GM23338 (cell line): ENCODE measurements around the gene CDKN2A. TPM values are rescaled to one million over a fixed set of nuclear protein-coding genes. Genes with fewer than 3 reads are reported as not detected.

Source experiments
- ATAC-seq: fragments of 200-7000 bp; cut with Tn5 transposase; 3 replicates; pipeline ENCODE4 v1.9.1; 2020
- DNase-seq: peaks from one replicate; pipeline ENCODE4 v3.0.0-alpha.2; 2015; ENCODE audit warnings: low spot score
- H2AFZ ChIP-seq: fragments of 200-600 bp; sonication (generic); 2 replicates; pipeline ENCODE4 v1.8.0; 2016; ENCODE audit warnings: antibody characterized with exemption, mild to moderate bottlenecking, moderate library complexity
- H3F3A ChIP-seq: fragments of 200-600 bp; sonication (generic); replicated peaks from 2 replicates; pipeline ENCODE4 v1.8.0; 2017; ENCODE audit warnings: antibody characterized with exemption, mixed run types, low read depth
- H3K27ac ChIP-seq: fragments of 200-600 bp; sonication (generic); 2 replicates; pipeline ENCODE4 v1.6.1; 2016; ENCODE audit warnings: low read depth
- H3K27me3 ChIP-seq: fragments of 200-600 bp; sonication (generic); 2 replicates; pipeline ENCODE4 v1.8.0; 2016; ENCODE audit warnings: mild to moderate bottlenecking, mixed run types, moderate library complexity; ENCODE audit not compliant: insufficient read depth
- H3K36me3 ChIP-seq: fragments of 200-600 bp; sonication (generic); 2 replicates; pipeline ENCODE4 v1.8.0; 2016; ENCODE audit warnings: mild to moderate bottlenecking; ENCODE audit not compliant: insufficient read depth
- H3K4me1 ChIP-seq: fragments of 200-600 bp; sonication (generic); 2 replicates; pipeline ENCODE4 v1.8.0; 2016; ENCODE audit warnings: mild to moderate bottlenecking, moderate library complexity; ENCODE audit not compliant: insufficient read depth
- H3K4me2 ChIP-seq: fragments of 200-600 bp; sonication (generic); 2 replicates; pipeline ENCODE4 v1.7.1; 2017; ENCODE audit warnings: mixed run types
- H3K4me3 ChIP-seq: fragments of 200-600 bp; sonication (generic); 2 replicates; pipeline ENCODE4 v1.6.1; 2016; ENCODE audit warnings: mixed run types
- H3K79me2 ChIP-seq: fragments of 200-600 bp; sonication (generic); replicated peaks from 2 replicates; pipeline ENCODE4 v1.8.0; 2017; ENCODE audit warnings: mild to moderate bottlenecking; ENCODE audit not compliant: insufficient read depth
- H3K9me2 ChIP-seq: fragments of 200-600 bp; sonication (generic); 2 replicates; pipeline ENCODE4 v1.8.0; 2017; ENCODE audit not compliant: insufficient read depth
- H4K20me1 ChIP-seq: fragments of 200-600 bp; sonication (generic); replicated peaks from 2 replicates; pipeline ENCODE4 v1.8.0; 2017; ENCODE audit warnings: mild to moderate bottlenecking; ENCODE audit not compliant: insufficient read depth
- H3K27ac Mint-ChIP-seq: 2 replicates; pipeline ENCODE4 v1.8.0; 2020; ENCODE audit warnings: inconsistent platforms, mild to moderate bottlenecking, moderate library complexity, mixed read lengths
- H3K27me3 Mint-ChIP-seq: 3 replicates; pipeline ENCODE4 v1.8.0; 2022; ENCODE audit warnings: low read depth, mild to moderate bottlenecking, moderate library complexity, mixed read lengths, inconsistent platforms; ENCODE audit not compliant: insufficient read depth, poor library complexity
- H3K36me3 Mint-ChIP-seq: 3 replicates; pipeline ENCODE4 v1.8.0; 2021; ENCODE audit warnings: low read depth, mild to moderate bottlenecking, inconsistent platforms, moderate library complexity, mixed read lengths
- H3K4me1 Mint-ChIP-seq: 3 replicates; pipeline ENCODE4 v1.8.0; 2020; ENCODE audit warnings: mild to moderate bottlenecking, inconsistent platforms, mixed read lengths
- H3K4me3 Mint-ChIP-seq: 3 replicates; pipeline ENCODE4 v1.8.0; 2021; ENCODE audit warnings: moderate library complexity, mild to moderate bottlenecking, inconsistent platforms, mixed read lengths
- H3K9me3 Mint-ChIP-seq: 3 replicates; pipeline ENCODE4 v1.8.0; 2020; ENCODE audit warnings: moderate library complexity, mild to moderate bottlenecking, inconsistent platforms, mixed read lengths
- CREB1 ChIP-seq: fragments of 250-450 bp; sonication (Bioruptor Pico); IDR thresholded peaks from 2 replicates; pipeline ENCODE4 v1.5.0; 2020; ENCODE audit warnings: low read depth, mild to moderate bottlenecking, moderate library complexity
- CTCF ChIP-seq, 2 experiments: fragments of 200-600 bp in 1 of 2; sonication (generic) in 1 of 2; conservative IDR thresholded peaks; 2 replicates each; pipeline versions ENCODE4 v1.5.1 to v1.6.1; 2016 to 2017; ENCODE audit warnings: antibody characterized with exemption in 2 of 2, low read depth in 2 of 2, mild to moderate bottlenecking in 2 of 2, moderate library complexity in 1 of 2
- ETS1 ChIP-seq: IDR thresholded peaks from 2 replicates; pipeline ENCODE4 v1.6.1; 2016; ENCODE audit warnings: antibody characterized with exemption
- EZH2 ChIP-seq: fragments of 200-600 bp; sonication (generic); IDR thresholded peaks from one replicate; pipeline ENCODE4 v1.8.0; 2017; ENCODE audit warnings: antibody characterized with exemption, mild to moderate bottlenecking, low read depth; ENCODE audit not compliant: unreplicated experiment
- EZH2phosphoT487 ChIP-seq: fragments of 200-600 bp; sonication (generic); IDR thresholded peaks from one replicate; pipeline ENCODE4 v1.8.1; 2018; ENCODE audit warnings: antibody characterized with exemption; ENCODE audit not compliant: unreplicated experiment
- NANOG ChIP-seq: IDR thresholded peaks from 2 replicates; pipeline ENCODE4 v1.6.1; 2016; ENCODE audit warnings: antibody characterized with exemption, borderline replicate concordance
- POLR2AphosphoS5 ChIP-seq: IDR thresholded peaks from 2 replicates; pipeline ENCODE4 v1.6.1; 2016; ENCODE audit warnings: antibody characterized with exemption, low read depth
- REST ChIP-seq: IDR thresholded peaks from one replicate; pipeline ENCODE4 v1.6.1; 2018; ENCODE audit warnings: antibody characterized with exemption; ENCODE audit not compliant: unreplicated experiment
- STAT1 ChIP-seq: IDR thresholded peaks from one replicate; pipeline ENCODE4 v1.6.1; 2016; ENCODE audit warnings: antibody characterized with exemption; ENCODE audit not compliant: unreplicated experiment
- ZNF114 ChIP-seq: fragments of 250-450 bp; sonication (Bioruptor Pico); IDR thresholded peaks from 2 replicates; pipeline ENCODE4 v1.5.0; 2020; ENCODE audit warnings: mild to moderate bottlenecking, moderate library complexity
- ZNF331 ChIP-seq: fragments of 250-450 bp; sonication (Bioruptor Pico); IDR thresholded peaks from 2 replicates; pipeline ENCODE4 v1.5.0; 2020; ENCODE audit warnings: low read depth, mild to moderate bottlenecking, moderate library complexity
- long read RNA-seq: library from polyadenylated mRNA; unstranded; transcript quantifications from one replicate; pipeline ENCODE4 v2.0.0, GENCODE V29; 2020; ENCODE audit not compliant: unreplicated experiment
- polyA plus RNA-seq: library from polyadenylated mRNA; unstranded; fragments of >200 nt; fragmentation: Nextera tagmentation; extraction: Ambion mirVana; gene quantifications from 2 replicates; pipeline ENCODE4 v1.2.1, GENCODE V29; 2016
- total RNA-seq: library from RNA; depleted of rRNA; stranded (reverse); fragments of >200 nt; shearing (Covaris generic); gene quantifications from 2 replicates; pipeline ENCODE4 v1.2.3, GENCODE V29; 2014; rRNA removed

The CDKN2A gene
- total RNA-seq, result 0.87 and 4.0 TPM in 2 replicates
- 1.2 and 2.7 TPM in 2 replicates for polyA plus RNA-seq
- long read RNA-seq, result 0 reads

GRCh38 chr9:21993893-21994555 lies at the start of gene CDKN2A:
Gene CDKN2A (minus strand): TSS chr9:21994392.
- TF ChIP-seq EZH2, result peak; percentile 90
- TF ChIP-seq EZH2phosphoT487, result peak; percentile 84
- TF ChIP-seq CREB1 (CRISPR knock-in tag), result no peak
- no peaks in the 10 kb centered on the region for H3K9me2 ChIP-seq
- peaks cover 17% of the 10 kb centered on the region for H4K20me1 ChIP-seq
- 0 out of 3 replicates have a peak, but pooled peaks cover 3% of the 10 kb centered on the region for H3K9me3 Mint-ChIP-seq
- peak within 1 kb of the TSS; percentile 93 for H3K4me2 ChIP-seq
- peaks cover 27% of the 10 kb centered on the region for H3F3A ChIP-seq
- peak within 1 kb of the TSS; percentile 77 for H3K4me3 ChIP-seq
- H3K27ac Mint-ChIP-seq, result no peak within 1 kb of the TSS
- H3K79me2 ChIP-seq, result no peaks in the 10 kb centered on the region
- peaks cover 49% of the 10 kb centered on the region for H3K4me1 ChIP-seq
- no peaks in the 10 kb centered on the region for H3K36me3 Mint-ChIP-seq
- H3K27me3 Mint-ChIP-seq, result peaks cover 80% of the 10 kb centered on the region
- H2AFZ ChIP-seq, result peak within 1 kb of the TSS; percentile 67; the same call in 1 of the 2 replicates
- ATAC-seq, result peak; percentile 32
- H3K4me3 Mint-ChIP-seq, result peak within 1 kb of the TSS; percentile 65
- no peaks in the 10 kb centered on the region for H3K36me3 ChIP-seq
- peaks cover 93% of the 10 kb centered on the region for H3K27me3 ChIP-seq
- H3K4me1 Mint-ChIP-seq, result peaks cover 47% of the 10 kb centered on the region
- no peak within 1 kb of the TSS for H3K27ac ChIP-seq
- peak; percentile 72 for DNase-seq

GRCh38 chr9:22043928-22044327 lies 49.7 kb upstream of the CDKN2A start:
- Mint-ChIP-seq H3K27me3 (no peaks in the 10 kb centered on the region), H3K36me3 (no peaks in the 10 kb centered on the region), H3K27ac (no peak overlapping the region), H3K4me1 (peaks cover 7% of the 10 kb centered on the region; the same call in 2 of the 3 replicates), H3K9me3 (no peaks in the 10 kb centered on the region), H3K4me3 (no peak overlapping the region)
- DNase-seq, result no peak
- no peak overlapping the region for H3K4me2 ChIP-seq
- H4K20me1 ChIP-seq, result no peaks in the 10 kb centered on the region
- no peak overlapping the region for H2AFZ ChIP-seq
- ATAC-seq, result no peak
- no peaks in the 10 kb centered on the region for H3F3A ChIP-seq
- no peaks in the 10 kb centered on the region for H3K79me2 ChIP-seq
- no peak overlapping the region for H3K27ac ChIP-seq
- H3K9me2 ChIP-seq, result no peaks in the 10 kb centered on the region
- no peaks in the 10 kb centered on the region for H3K36me3 ChIP-seq
- no peaks in the 10 kb centered on the region for H3K27me3 ChIP-seq
- TF ChIP-seq NANOG, result no peak
- TF ChIP-seq CTCF (conservative IDR thresholded peaks at IDR 0.05; ENCODE audit: low read depth in 2 of 2), result no peak
- TF ChIP-seq STAT1, result no peak
- TF ChIP-seq EZH2phosphoT487, result no peak
- no peak for TF ChIP-seq ZNF114
- no peak for TF ChIP-seq POLR2AphosphoS5
- TF ChIP-seq ETS1, result no peak
- no peak for TF ChIP-seq REST
- TF ChIP-seq CREB1 (CRISPR knock-in tag), result no peak
- no peak for TF ChIP-seq EZH2
- no peak for TF ChIP-seq ZNF331 (CRISPR knock-in tag)
- no peaks in the 10 kb centered on the region for H3K4me1 ChIP-seq
- no peak overlapping the region for H3K4me3 ChIP-seq
